GM23338 (cell line): Measurements from ENCODE around the gene TRIM59. TPM values are rescaled to one million over a fixed set of nuclear protein-coding genes. Genes with fewer than 3 reads are reported as not detected.

Experiments used
- ATAC-seq: fragments of 200-7000 bp; cut with Tn5 transposase; 3 replicates; pipeline ENCODE4 v1.9.1; 2020
- DNase-seq: peaks from one replicate; pipeline ENCODE4 v3.0.0-alpha.2; 2015; ENCODE audit warnings: low spot score
- H2AFZ ChIP-seq: fragments of 200-600 bp; sonication (generic); 2 replicates; pipeline ENCODE4 v1.8.0; 2016; ENCODE audit warnings: antibody characterized with exemption, mild to moderate bottlenecking, moderate library complexity
- H3F3A ChIP-seq: fragments of 200-600 bp; sonication (generic); replicated peaks from 2 replicates; pipeline ENCODE4 v1.8.0; 2017; ENCODE audit warnings: antibody characterized with exemption, mixed run types, low read depth
- H3K27ac ChIP-seq: fragments of 200-600 bp; sonication (generic); 2 replicates; pipeline ENCODE4 v1.6.1; 2016; ENCODE audit warnings: low read depth
- H3K27me3 ChIP-seq: fragments of 200-600 bp; sonication (generic); 2 replicates; pipeline ENCODE4 v1.8.0; 2016; ENCODE audit warnings: mild to moderate bottlenecking, mixed run types, moderate library complexity; ENCODE audit not compliant: insufficient read depth
- H3K36me3 ChIP-seq: fragments of 200-600 bp; sonication (generic); 2 replicates; pipeline ENCODE4 v1.8.0; 2016; ENCODE audit warnings: mild to moderate bottlenecking; ENCODE audit not compliant: insufficient read depth
- H3K4me1 ChIP-seq: fragments of 200-600 bp; sonication (generic); 2 replicates; pipeline ENCODE4 v1.8.0; 2016; ENCODE audit warnings: mild to moderate bottlenecking, moderate library complexity; ENCODE audit not compliant: insufficient read depth
- H3K4me2 ChIP-seq: fragments of 200-600 bp; sonication (generic); 2 replicates; pipeline ENCODE4 v1.7.1; 2017; ENCODE audit warnings: mixed run types
- H3K4me3 ChIP-seq: fragments of 200-600 bp; sonication (generic); 2 replicates; pipeline ENCODE4 v1.6.1; 2016; ENCODE audit warnings: mixed run types
- H3K79me2 ChIP-seq: fragments of 200-600 bp; sonication (generic); replicated peaks from 2 replicates; pipeline ENCODE4 v1.8.0; 2017; ENCODE audit warnings: mild to moderate bottlenecking; ENCODE audit not compliant: insufficient read depth
- H3K9me2 ChIP-seq: fragments of 200-600 bp; sonication (generic); 2 replicates; pipeline ENCODE4 v1.8.0; 2017; ENCODE audit not compliant: insufficient read depth
- H4K20me1 ChIP-seq: fragments of 200-600 bp; sonication (generic); replicated peaks from 2 replicates; pipeline ENCODE4 v1.8.0; 2017; ENCODE audit warnings: mild to moderate bottlenecking; ENCODE audit not compliant: insufficient read depth
- H3K27ac Mint-ChIP-seq: 2 replicates; pipeline ENCODE4 v1.8.0; 2020; ENCODE audit warnings: inconsistent platforms, mild to moderate bottlenecking, moderate library complexity, mixed read lengths
- H3K27me3 Mint-ChIP-seq: 3 replicates; pipeline ENCODE4 v1.8.0; 2022; ENCODE audit warnings: low read depth, mild to moderate bottlenecking, moderate library complexity, mixed read lengths, inconsistent platforms; ENCODE audit not compliant: insufficient read depth, poor library complexity
- H3K36me3 Mint-ChIP-seq: 3 replicates; pipeline ENCODE4 v1.8.0; 2021; ENCODE audit warnings: low read depth, mild to moderate bottlenecking, inconsistent platforms, moderate library complexity, mixed read lengths
- H3K4me1 Mint-ChIP-seq: 3 replicates; pipeline ENCODE4 v1.8.0; 2020; ENCODE audit warnings: mild to moderate bottlenecking, inconsistent platforms, mixed read lengths
- H3K4me3 Mint-ChIP-seq: 3 replicates; pipeline ENCODE4 v1.8.0; 2021; ENCODE audit warnings: moderate library complexity, mild to moderate bottlenecking, inconsistent platforms, mixed read lengths
- H3K9me3 Mint-ChIP-seq: 3 replicates; pipeline ENCODE4 v1.8.0; 2020; ENCODE audit warnings: moderate library complexity, mild to moderate bottlenecking, inconsistent platforms, mixed read lengths
- CREB1 ChIP-seq: fragments of 250-450 bp; sonication (Bioruptor Pico); IDR thresholded peaks from 2 replicates; pipeline ENCODE4 v1.5.0; 2020; ENCODE audit warnings: low read depth, mild to moderate bottlenecking, moderate library complexity
- EZH2 ChIP-seq: fragments of 200-600 bp; sonication (generic); IDR thresholded peaks from one replicate; pipeline ENCODE4 v1.8.0; 2017; ENCODE audit warnings: antibody characterized with exemption, mild to moderate bottlenecking, low read depth; ENCODE audit not compliant: unreplicated experiment
- EZH2phosphoT487 ChIP-seq: fragments of 200-600 bp; sonication (generic); IDR thresholded peaks from one replicate; pipeline ENCODE4 v1.8.1; 2018; ENCODE audit warnings: antibody characterized with exemption; ENCODE audit not compliant: unreplicated experiment
- JUNB ChIP-seq: IDR thresholded peaks from one replicate; pipeline ENCODE4 v1.6.1; 2016; ENCODE audit warnings: antibody characterized with exemption; ENCODE audit not compliant: unreplicated experiment
- NANOG ChIP-seq: IDR thresholded peaks from 2 replicates; pipeline ENCODE4 v1.6.1; 2016; ENCODE audit warnings: antibody characterized with exemption, borderline replicate concordance
- POLR2AphosphoS5 ChIP-seq: IDR thresholded peaks from 2 replicates; pipeline ENCODE4 v1.6.1; 2016; ENCODE audit warnings: antibody characterized with exemption, low read depth
- STAT1 ChIP-seq: IDR thresholded peaks from one replicate; pipeline ENCODE4 v1.6.1; 2016; ENCODE audit warnings: antibody characterized with exemption; ENCODE audit not compliant: unreplicated experiment
- ZNF114 ChIP-seq: fragments of 250-450 bp; sonication (Bioruptor Pico); IDR thresholded peaks from 2 replicates; pipeline ENCODE4 v1.5.0; 2020; ENCODE audit warnings: mild to moderate bottlenecking, moderate library complexity
- ZNF331 ChIP-seq: fragments of 250-450 bp; sonication (Bioruptor Pico); IDR thresholded peaks from 2 replicates; pipeline ENCODE4 v1.5.0; 2020; ENCODE audit warnings: low read depth, mild to moderate bottlenecking, moderate library complexity
- polyA plus RNA-seq: library from polyadenylated mRNA; unstranded; fragments of >200 nt; fragmentation: Nextera tagmentation; extraction: Ambion mirVana; gene quantifications from 2 replicates; pipeline ENCODE4 v1.2.1, GENCODE V29; 2016
- total RNA-seq: library from RNA; depleted of rRNA; stranded (reverse); fragments of >200 nt; shearing (Covaris generic); gene quantifications from 2 replicates; pipeline ENCODE4 v1.2.3, GENCODE V29; 2014
- TF ChIP-seq, protein P1 (sequence below): fragments of 250-450 bp; sonication (Bioruptor Pico); IDR thresholded peaks from 2 replicates; pipeline ENCODE4 v1.5.0; 2020; ENCODE audit warnings: mild to moderate bottlenecking, moderate library complexity
- TF ChIP-seq, protein P2 (sequence below): IDR thresholded peaks from 2 replicates; pipeline ENCODE4 v1.6.1; 2016; ENCODE audit warnings: antibody characterized with exemption
- TF ChIP-seq, protein P3 (sequence below), 2 experiments: fragments of 200-600 bp in 1 of 2; sonication (generic) in 1 of 2; conservative IDR thresholded peaks; 2 replicates each; pipeline versions ENCODE4 v1.5.1 to v1.6.1; 2016 to 2017; ENCODE audit warnings: antibody characterized with exemption in 2 of 2, low read depth in 2 of 2, mild to moderate bottlenecking in 2 of 2, moderate library complexity in 1 of 2
- TF ChIP-seq, protein P4 (sequence below): IDR thresholded peaks from one replicate; pipeline ENCODE4 v1.6.1; 2018; ENCODE audit warnings: antibody characterized with exemption; ENCODE audit not compliant: unreplicated experiment

TRIM59 gene
- total and polyA plus RNA-seq, 2 experiments from 2014 or later = 46.2 to 98.6 TPM

DNA sequence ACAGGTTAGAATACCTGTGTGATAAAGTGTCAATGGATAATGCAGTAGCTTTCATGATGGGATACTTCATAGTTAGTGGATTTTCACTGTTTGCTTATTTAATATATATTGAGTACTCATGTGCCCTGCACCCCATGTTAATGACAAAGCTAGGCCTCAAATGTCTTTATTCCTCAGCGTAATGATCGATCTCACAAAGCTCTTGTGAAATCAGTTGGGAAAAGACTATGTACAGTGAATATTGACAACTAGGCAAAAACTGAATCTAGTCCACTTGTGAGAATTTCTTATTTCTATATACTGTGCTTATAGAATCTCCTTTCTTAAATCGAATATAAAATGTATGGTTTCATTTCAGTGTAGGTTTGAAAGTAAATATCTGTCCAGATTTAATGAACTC is 32.3 kb downstream of the TRIM59 start:
- no peak overlapping the region for H3K4me3 Mint-ChIP-seq
- H3K27ac Mint-ChIP-seq = no peak overlapping the region
- H3K27ac ChIP-seq = no peak overlapping the region
- no peaks in the 10 kb centered on the region for H3K4me1 Mint-ChIP-seq
- ATAC-seq (no peak), DNase-seq (no peak)
- H3K27me3 Mint-ChIP-seq = no peaks in the 10 kb centered on the region
- peaks cover 74% of the 10 kb centered on the region for H3K36me3 ChIP-seq
- H4K20me1 ChIP-seq = peaks cover 21% of the 10 kb centered on the region; the same call in 1 of the 2 replicates
- no peaks in the 10 kb centered on the region for H3K9me2 ChIP-seq
- no peaks in the 10 kb centered on the region for H3F3A ChIP-seq
- H3K4me1 ChIP-seq = no peaks in the 10 kb centered on the region
- no peak overlapping the region for H3K4me2 ChIP-seq
- TF ChIP-seq, protein P1, sequence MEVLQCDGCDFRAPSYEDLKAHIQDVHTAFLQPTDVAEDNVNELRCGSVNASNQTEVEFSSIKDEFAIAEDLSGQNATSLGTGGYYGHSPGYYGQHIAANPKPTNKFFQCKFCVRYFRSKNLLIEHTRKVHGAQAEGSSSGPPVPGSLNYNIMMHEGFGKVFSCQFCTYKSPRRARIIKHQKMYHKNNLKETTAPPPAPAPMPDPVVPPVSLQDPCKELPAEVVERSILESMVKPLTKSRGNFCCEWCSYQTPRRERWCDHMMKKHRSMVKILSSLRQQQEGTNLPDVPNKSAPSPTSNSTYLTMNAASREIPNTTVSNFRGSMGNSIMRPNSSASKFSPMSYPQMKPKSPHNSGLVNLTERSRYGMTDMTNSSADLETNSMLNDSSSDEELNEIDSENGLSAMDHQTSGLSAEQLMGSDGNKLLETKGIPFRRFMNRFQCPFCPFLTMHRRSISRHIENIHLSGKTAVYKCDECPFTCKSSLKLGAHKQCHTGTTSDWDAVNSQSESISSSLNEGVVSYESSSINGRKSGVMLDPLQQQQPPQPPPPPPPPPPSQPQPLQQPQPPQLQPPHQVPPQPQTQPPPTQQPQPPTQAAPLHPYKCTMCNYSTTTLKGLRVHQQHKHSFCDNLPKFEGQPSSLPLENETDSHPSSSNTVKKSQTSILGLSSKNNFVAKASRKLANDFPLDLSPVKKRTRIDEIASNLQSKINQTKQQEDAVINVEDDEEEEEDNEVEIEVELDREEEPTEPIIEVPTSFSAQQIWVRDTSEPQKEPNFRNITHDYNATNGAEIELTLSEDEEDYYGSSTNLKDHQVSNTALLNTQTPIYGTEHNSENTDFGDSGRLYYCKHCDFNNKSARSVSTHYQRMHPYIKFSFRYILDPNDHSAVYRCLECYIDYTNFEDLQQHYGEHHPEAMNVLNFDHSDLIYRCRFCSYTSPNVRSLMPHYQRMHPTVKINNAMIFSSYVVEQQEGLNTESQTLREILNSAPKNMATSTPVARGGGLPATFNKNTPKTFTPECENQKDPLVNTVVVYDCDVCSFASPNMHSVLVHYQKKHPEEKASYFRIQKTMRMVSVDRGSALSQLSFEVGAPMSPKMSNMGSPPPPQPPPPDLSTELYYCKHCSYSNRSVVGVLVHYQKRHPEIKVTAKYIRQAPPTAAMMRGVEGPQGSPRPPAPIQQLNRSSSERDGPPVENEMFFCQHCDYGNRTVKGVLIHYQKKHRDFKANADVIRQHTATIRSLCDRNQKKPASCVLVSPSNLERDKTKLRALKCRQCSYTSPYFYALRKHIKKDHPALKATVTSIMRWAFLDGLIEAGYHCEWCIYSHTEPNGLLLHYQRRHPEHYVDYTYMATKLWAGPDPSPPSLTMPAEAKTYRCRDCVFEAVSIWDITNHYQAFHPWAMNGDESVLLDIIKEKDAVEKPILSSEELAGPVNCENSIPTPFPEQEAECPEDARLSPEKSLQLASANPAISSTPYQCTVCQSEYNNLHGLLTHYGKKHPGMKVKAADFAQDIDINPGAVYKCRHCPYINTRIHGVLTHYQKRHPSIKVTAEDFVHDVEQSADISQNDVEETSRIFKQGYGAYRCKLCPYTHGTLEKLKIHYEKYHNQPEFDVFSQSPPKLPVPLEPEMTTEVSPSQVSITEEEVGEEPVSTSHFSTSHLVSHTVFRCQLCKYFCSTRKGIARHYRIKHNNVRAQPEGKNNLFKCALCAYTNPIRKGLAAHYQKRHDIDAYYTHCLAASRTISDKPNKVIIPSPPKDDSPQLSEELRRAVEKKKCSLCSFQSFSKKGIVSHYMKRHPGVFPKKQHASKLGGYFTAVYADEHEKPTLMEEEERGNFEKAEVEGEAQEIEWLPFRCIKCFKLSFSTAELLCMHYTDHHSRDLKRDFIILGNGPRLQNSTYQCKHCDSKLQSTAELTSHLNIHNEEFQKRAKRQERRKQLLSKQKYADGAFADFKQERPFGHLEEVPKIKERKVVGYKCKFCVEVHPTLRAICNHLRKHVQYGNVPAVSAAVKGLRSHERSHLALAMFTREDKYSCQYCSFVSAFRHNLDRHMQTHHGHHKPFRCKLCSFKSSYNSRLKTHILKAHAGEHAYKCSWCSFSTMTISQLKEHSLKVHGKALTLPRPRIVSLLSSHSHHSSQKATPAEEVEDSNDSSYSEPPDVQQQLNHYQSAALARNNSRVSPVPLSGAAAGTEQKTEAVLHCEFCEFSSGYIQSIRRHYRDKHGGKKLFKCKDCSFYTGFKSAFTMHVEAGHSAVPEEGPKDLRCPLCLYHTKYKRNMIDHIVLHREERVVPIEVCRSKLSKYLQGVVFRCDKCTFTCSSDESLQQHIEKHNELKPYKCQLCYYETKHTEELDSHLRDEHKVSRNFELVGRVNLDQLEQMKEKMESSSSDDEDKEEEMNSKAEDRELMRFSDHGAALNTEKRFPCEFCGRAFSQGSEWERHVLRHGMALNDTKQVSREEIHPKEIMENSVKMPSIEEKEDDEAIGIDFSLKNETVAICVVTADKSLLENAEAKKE (CRISPR knock-in tag) = no peak
- no peak for TF ChIP-seq STAT1
- no peak for TF ChIP-seq NANOG
- no peak for TF ChIP-seq EZH2phosphoT487
- no peak for TF ChIP-seq ZNF114 (CRISPR knock-in tag)
- TF ChIP-seq CREB1 (CRISPR knock-in tag) = no peak
- no peak for TF ChIP-seq JUNB
- no peak for TF ChIP-seq EZH2
- TF ChIP-seq, protein P2, sequence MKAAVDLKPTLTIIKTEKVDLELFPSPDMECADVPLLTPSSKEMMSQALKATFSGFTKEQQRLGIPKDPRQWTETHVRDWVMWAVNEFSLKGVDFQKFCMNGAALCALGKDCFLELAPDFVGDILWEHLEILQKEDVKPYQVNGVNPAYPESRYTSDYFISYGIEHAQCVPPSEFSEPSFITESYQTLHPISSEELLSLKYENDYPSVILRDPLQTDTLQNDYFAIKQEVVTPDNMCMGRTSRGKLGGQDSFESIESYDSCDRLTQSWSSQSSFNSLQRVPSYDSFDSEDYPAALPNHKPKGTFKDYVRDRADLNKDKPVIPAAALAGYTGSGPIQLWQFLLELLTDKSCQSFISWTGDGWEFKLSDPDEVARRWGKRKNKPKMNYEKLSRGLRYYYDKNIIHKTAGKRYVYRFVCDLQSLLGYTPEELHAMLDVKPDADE = no peak
- TF ChIP-seq ZNF331 (CRISPR knock-in tag) = no peak
- TF ChIP-seq, protein P3, sequence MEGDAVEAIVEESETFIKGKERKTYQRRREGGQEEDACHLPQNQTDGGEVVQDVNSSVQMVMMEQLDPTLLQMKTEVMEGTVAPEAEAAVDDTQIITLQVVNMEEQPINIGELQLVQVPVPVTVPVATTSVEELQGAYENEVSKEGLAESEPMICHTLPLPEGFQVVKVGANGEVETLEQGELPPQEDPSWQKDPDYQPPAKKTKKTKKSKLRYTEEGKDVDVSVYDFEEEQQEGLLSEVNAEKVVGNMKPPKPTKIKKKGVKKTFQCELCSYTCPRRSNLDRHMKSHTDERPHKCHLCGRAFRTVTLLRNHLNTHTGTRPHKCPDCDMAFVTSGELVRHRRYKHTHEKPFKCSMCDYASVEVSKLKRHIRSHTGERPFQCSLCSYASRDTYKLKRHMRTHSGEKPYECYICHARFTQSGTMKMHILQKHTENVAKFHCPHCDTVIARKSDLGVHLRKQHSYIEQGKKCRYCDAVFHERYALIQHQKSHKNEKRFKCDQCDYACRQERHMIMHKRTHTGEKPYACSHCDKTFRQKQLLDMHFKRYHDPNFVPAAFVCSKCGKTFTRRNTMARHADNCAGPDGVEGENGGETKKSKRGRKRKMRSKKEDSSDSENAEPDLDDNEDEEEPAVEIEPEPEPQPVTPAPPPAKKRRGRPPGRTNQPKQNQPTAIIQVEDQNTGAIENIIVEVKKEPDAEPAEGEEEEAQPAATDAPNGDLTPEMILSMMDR (conservative IDR thresholded peaks at IDR 0.05; ENCODE audit: low read depth in 2 of 2) = no peak
- TF ChIP-seq, protein P4, sequence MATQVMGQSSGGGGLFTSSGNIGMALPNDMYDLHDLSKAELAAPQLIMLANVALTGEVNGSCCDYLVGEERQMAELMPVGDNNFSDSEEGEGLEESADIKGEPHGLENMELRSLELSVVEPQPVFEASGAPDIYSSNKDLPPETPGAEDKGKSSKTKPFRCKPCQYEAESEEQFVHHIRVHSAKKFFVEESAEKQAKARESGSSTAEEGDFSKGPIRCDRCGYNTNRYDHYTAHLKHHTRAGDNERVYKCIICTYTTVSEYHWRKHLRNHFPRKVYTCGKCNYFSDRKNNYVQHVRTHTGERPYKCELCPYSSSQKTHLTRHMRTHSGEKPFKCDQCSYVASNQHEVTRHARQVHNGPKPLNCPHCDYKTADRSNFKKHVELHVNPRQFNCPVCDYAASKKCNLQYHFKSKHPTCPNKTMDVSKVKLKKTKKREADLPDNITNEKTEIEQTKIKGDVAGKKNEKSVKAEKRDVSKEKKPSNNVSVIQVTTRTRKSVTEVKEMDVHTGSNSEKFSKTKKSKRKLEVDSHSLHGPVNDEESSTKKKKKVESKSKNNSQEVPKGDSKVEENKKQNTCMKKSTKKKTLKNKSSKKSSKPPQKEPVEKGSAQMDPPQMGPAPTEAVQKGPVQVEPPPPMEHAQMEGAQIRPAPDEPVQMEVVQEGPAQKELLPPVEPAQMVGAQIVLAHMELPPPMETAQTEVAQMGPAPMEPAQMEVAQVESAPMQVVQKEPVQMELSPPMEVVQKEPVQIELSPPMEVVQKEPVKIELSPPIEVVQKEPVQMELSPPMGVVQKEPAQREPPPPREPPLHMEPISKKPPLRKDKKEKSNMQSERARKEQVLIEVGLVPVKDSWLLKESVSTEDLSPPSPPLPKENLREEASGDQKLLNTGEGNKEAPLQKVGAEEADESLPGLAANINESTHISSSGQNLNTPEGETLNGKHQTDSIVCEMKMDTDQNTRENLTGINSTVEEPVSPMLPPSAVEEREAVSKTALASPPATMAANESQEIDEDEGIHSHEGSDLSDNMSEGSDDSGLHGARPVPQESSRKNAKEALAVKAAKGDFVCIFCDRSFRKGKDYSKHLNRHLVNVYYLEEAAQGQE = no peak
- TF ChIP-seq POLR2AphosphoS5 = no peak
- H3K79me2 ChIP-seq = peaks cover 30% of the 10 kb centered on the region
- no peaks in the 10 kb centered on the region for H3K27me3 ChIP-seq
- no peak overlapping the region for H2AFZ ChIP-seq
- no peaks in the 10 kb centered on the region for H3K9me3 Mint-ChIP-seq
- peaks cover 96% of the 10 kb centered on the region for H3K36me3 Mint-ChIP-seq
- H3K4me3 ChIP-seq = no peak overlapping the region
